Measurements from ENCODE around the gene STK10.

DNA sequence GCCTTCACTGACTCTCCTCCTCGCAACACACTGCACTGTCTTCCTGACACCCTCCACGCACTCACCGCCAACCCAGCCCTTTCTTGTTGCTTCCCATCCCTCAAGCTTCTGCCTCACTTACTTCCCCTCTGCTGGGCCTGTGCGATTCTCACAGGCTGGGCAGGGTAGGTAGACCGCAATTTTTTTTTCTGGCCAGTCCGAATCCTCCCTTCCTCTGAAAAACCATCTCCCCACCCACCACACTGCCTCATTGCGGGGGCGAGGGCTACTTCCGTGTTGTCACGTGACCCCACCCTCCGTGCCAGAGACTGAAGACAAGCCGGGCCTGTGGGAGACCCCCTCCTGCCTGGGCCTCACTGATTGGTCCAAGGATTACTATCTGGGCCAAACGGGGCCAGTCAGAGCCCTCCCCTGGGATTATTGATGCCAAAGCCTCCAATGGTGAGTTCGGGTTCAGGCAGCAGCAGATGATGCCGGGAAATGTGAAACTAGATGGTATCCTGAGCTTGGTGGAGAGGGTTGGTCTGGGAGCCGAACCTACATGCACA, 73.1 kb downstream of the STK10 start:
- TF ChIP-seq GLIS3 (CRISPR knock-in tag; IDR thresholded peaks at IDR 0.05): no peak
- no peak for TF ChIP-seq PATZ1 (CRISPR knock-in tag; IDR thresholded peaks at IDR 0.05; ENCODE audit: borderline replicate concordance)
- TF ChIP-seq ZFP30 (CRISPR knock-in tag; IDR thresholded peaks at IDR 0.05): no peak
- TF ChIP-seq, protein P1, sequence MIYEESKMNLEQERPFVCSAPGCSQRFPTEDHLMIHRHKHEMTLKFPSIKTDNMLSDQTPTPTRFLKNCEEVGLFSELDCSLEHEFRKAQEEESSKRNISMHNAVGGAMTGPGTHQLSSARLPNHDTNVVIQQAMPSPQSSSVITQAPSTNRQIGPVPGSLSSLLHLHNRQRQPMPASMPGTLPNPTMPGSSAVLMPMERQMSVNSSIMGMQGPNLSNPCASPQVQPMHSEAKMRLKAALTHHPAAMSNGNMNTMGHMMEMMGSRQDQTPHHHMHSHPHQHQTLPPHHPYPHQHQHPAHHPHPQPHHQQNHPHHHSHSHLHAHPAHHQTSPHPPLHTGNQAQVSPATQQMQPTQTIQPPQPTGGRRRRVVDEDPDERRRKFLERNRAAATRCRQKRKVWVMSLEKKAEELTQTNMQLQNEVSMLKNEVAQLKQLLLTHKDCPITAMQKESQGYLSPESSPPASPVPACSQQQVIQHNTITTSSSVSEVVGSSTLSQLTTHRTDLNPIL (CRISPR knock-in tag; IDR thresholded peaks at IDR 0.05; ENCODE audit: low read depth): no peak
- TF ChIP-seq RARB (CRISPR knock-in tag; IDR thresholded peaks at IDR 0.05): no peak
- no peak for TF ChIP-seq ARNTL (CRISPR knock-in tag; IDR thresholded peaks at IDR 0.05; ENCODE audit: borderline replicate concordance, low read depth)
- no peak for TF ChIP-seq TOX (CRISPR knock-in tag; IDR thresholded peaks at IDR 0.05; ENCODE audit: borderline replicate concordance)
- no peak for TF ChIP-seq ISL1 (CRISPR knock-in tag; IDR thresholded peaks at IDR 0.05)
